ENCODE results near the gene VASP. TPM values are rescaled to one million over a fixed set of nuclear protein-coding genes. Genes with fewer than 3 reads are reported as not detected.

The VASP gene
- total RNA-seq = 10 to 100 TPM; 52.7 to 68.9 (median 56.5) TPM

- H3K4me3 ChIP-seq (ENCODE audit: low read depth, poor library complexity, severe bottlenecking) = peak within 1 kb of the TSS; percentile 90
- peak; percentile 91 to 97 for DNase-seq (ENCODE audit: low spot score in 2 of 2)
- intact Hi-C loops (cut with DNase I; ENCODE audit: low total_unique reads) = no loop called here
- no peak for TF ChIP-seq CTCF (IDR thresholded peaks at IDR 0.05)
- peak in 1 of 2 donors; percentile 65 for TF ChIP-seq POLR2A (IDR thresholded peaks at IDR 0.05)
- 1% methylated on average over 55 to 64 of the region's 65 CpGs for WGBS, 2 donors
Observed at GRCh38 chr19:45506989-45507871, at the start of gene VASP. Gene VASP, plus strand, starts transcription at chr19:45507479. Its CDS starts 293 bp downstream, at chr19:45507772.

GRCh38 chr19:45457776-45458175 lies 49.5 kb upstream of the VASP start:
- intact Hi-C loops (cut with DNase I; ENCODE audit: low total_unique reads) = no loop called here
- TF ChIP-seq POLR2A (IDR thresholded peaks at IDR 0.05) (no peak), CTCF (IDR thresholded peaks at IDR 0.05) (no peak)
- DNase-seq (ENCODE audit: low spot score in 2 of 2) = no peak

GRCh38 chr19:45460807-45461347 lies 46.4 kb upstream of the VASP start:
- 54 to 58% methylated on average over 8 of the region's 8 CpGs for WGBS, 2 donors
- no peak for DNase-seq (ENCODE audit: low spot score in 2 of 2)
- H3K4me3 ChIP-seq (ENCODE audit: low read depth, poor library complexity, severe bottlenecking) = no peak overlapping the region
- intact Hi-C loops (cut with DNase I; ENCODE audit: low total_unique reads) = no loop called here
- no peak for TF ChIP-seq POLR2A (IDR thresholded peaks at IDR 0.05)
- TF ChIP-seq CTCF (IDR thresholded peaks at IDR 0.05) = no peak

More at GRCh38 chr19:45457776-45458175, 49.5 kb upstream of the VASP start:
- no peak overlapping the region for H3K4me3 ChIP-seq (ENCODE audit: low read depth, poor library complexity, severe bottlenecking)

GRCh38 chr19:45462174-45462573 lies 45.1 kb upstream of the VASP start:
- no peak for DNase-seq (ENCODE audit: low spot score in 2 of 2)
- no peak overlapping the region for H3K4me3 ChIP-seq (ENCODE audit: low read depth, poor library complexity, severe bottlenecking)
- 72 to 78% methylated on average over 4 of the region's 4 CpGs for WGBS, 2 donors
- no peak for TF ChIP-seq CTCF (IDR thresholded peaks at IDR 0.05)
- TF ChIP-seq POLR2A (IDR thresholded peaks at IDR 0.05) = no peak
- intact Hi-C loops (cut with DNase I; ENCODE audit: low total_unique reads) = no loop called here

GRCh38 chr19:45463241-45463640 lies 44.0 kb upstream of the VASP start:
- intact Hi-C loops (cut with DNase I; ENCODE audit: low total_unique reads) = no loop called here
- no peak for DNase-seq (ENCODE audit: low spot score in 2 of 2)
- no peak overlapping the region for H3K4me3 ChIP-seq (ENCODE audit: low read depth, poor library complexity, severe bottlenecking)
- TF ChIP-seq POLR2A (IDR thresholded peaks at IDR 0.05) (no peak), CTCF (IDR thresholded peaks at IDR 0.05) (no peak)
- WGBS, 2 donors = 76 to 85% methylated on average over 4 of the region's 4 CpGs

Measured in lower leg skin (tissue), 4 donors.